Left ventricle myocardium inferior (tissue), 1 donor: ENCODE results near the gene MEF2A. TPM values are rescaled to one million over a fixed set of nuclear protein-coding genes. Genes with fewer than 3 reads are reported as not detected.
A peak's percentile ranks its signal among the peaks of the same experiment; 100 is the strongest.

Experiments used
- DNase-seq: peaks from one replicate; pipeline ENCODE4 v3.0.0-alpha.2; 2020
- H3K27ac ChIP-seq: fragments of 200-600 bp; replicated peaks from 2 replicates; pipeline ENCODE4 v1.8.0; 2021
- H3K27me3 ChIP-seq: fragments of 200-600 bp; 2 replicates; pipeline ENCODE4 v1.8.0; 2021; ENCODE audit warnings: low read depth
- H3K36me3 ChIP-seq: fragments of 200-600 bp; 2 replicates; pipeline ENCODE4 v1.8.0; 2021
- H3K4me1 ChIP-seq: fragments of 200-600 bp; 2 replicates; pipeline ENCODE4 v1.8.0; 2021
- H3K4me3 ChIP-seq: fragments of 200-600 bp; 2 replicates; pipeline ENCODE4 v1.8.0; 2021; ENCODE audit warnings: mild to moderate bottlenecking, moderate library complexity
- H3K9me3 ChIP-seq: fragments of 200-600 bp; replicated peaks from 2 replicates; pipeline ENCODE4 v1.8.0; 2021
- CTCF ChIP-seq: fragments of 200-600 bp; IDR thresholded peaks from 2 replicates; pipeline ENCODE4 v1.8.0; 2021; ENCODE audit warnings: antibody characterized with exemption, mild to moderate bottlenecking, borderline replicate concordance
- intact Hi-C: fragments of 100-400 bp; cut with micrococcal nuclease; formaldehyde crosslinking; loops from one replicate; pipeline ENCODE4 v1.11.0; 2022
- total RNA-seq: library from RNA; stranded (reverse); fragmentation: NEBNext Ultra II Directional; extraction: Animal tissue kit (Norgen Biotek cat#: 25700); gene quantifications from one replicate; pipeline ENCODE4 v1.2.1, GENCODE V29; 2021
- donor health status: DM: no; HTN: yes; CAD: no; lungs with severe emphysema.

MEF2A gene
- total RNA-seq, 1 donor from 2014 or later, result 152 TPM

GRCh38 chr15:99680276-99680675 is 114.5 kb downstream of the MEF2A start:
- Histone ChIP-seq H3K4me3 (no peak overlapping the region), H3K9me3 (peaks cover 10% of the 10 kb centered on the region), H3K36me3 (peaks cover 54% of the 10 kb centered on the region), H3K27me3 (no peaks in the 10 kb centered on the region), H3K27ac (peak overlapping the region; percentile 33), H3K4me1 (peaks cover 46% of the 10 kb centered on the region)
- no peak for TF ChIP-seq CTCF
- DNase-seq, result no peak
- intact Hi-C loops, result loop anchor here (10.0 kb wide), 1 partner anchor 105 kb away; no protein-coding TSS in a partner anchor

GRCh38 chr15:99681990-99682389 is 116.2 kb downstream of the MEF2A start:
- Histone ChIP-seq H3K27me3 (no peaks in the 10 kb centered on the region), H3K4me1 (peaks cover 46% of the 10 kb centered on the region), H3K27ac (peak overlapping the region; percentile 84), H3K9me3 (peaks cover 24% of the 10 kb centered on the region), H3K36me3 (peaks cover 49% of the 10 kb centered on the region), H3K4me3 (no peak overlapping the region)
- no peak for DNase-seq
- TF ChIP-seq CTCF, result no peak
- intact Hi-C loops, result loop anchor here (10.0 kb wide), 1 partner anchor 107 kb away; no protein-coding TSS in a partner anchor

GRCh38 chr15:99682455-99682854 is 116.7 kb downstream of the MEF2A start:
- no peak overlapping the region for H3K4me3 ChIP-seq
- intact Hi-C loops, result loop anchor here (10.0 kb wide), 1 partner anchor 108 kb away; no protein-coding TSS in a partner anchor
- peaks cover 49% of the 10 kb centered on the region for H3K36me3 ChIP-seq
- peaks cover 46% of the 10 kb centered on the region for H3K4me1 ChIP-seq
- peak overlapping the region; percentile 84 for H3K27ac ChIP-seq
- peaks cover 24% of the 10 kb centered on the region for H3K9me3 ChIP-seq
- DNase-seq, result no peak
- TF ChIP-seq CTCF, result no peak
- H3K27me3 ChIP-seq, result no peaks in the 10 kb centered on the region

- Histone ChIP-seq H3K4me3 (no peak overlapping the region), H3K36me3 (peaks cover 50% of the 10 kb centered on the region), H3K4me1 (peaks cover 47% of the 10 kb centered on the region), H3K27ac (peak overlapping the region; percentile 84), H3K27me3 (no peaks in the 10 kb centered on the region), H3K9me3 (peaks cover 24% of the 10 kb centered on the region)
- no peak for TF ChIP-seq CTCF
- intact Hi-C loops, result loop anchor here (10.0 kb wide), 1 partner anchor 108 kb away; no protein-coding TSS in a partner anchor
- DNase-seq, result no peak
Observed at GRCh38 chr15:99683000-99683670, 117.4 kb downstream of the MEF2A start.

- no peak for DNase-seq
- H3K36me3 ChIP-seq, result peaks cover 51% of the 10 kb centered on the region
- no peak overlapping the region for H3K27ac ChIP-seq
- intact Hi-C loops, result loop anchor here (10.0 kb wide), 1 partner anchor 111 kb away; no protein-coding TSS in a partner anchor
- no peak for TF ChIP-seq CTCF
- no peak overlapping the region for H3K4me3 ChIP-seq
- no peaks in the 10 kb centered on the region for H3K27me3 ChIP-seq
- peaks cover 47% of the 10 kb centered on the region for H3K4me1 ChIP-seq
- peaks cover 24% of the 10 kb centered on the region for H3K9me3 ChIP-seq
Observed at GRCh38 chr15:99686290-99686689, 120.5 kb downstream of the MEF2A start.
